Osteocyte (in vitro differentiated cells): ENCODE data around the gene FUT8. TPM values are rescaled to one million over a fixed set of nuclear protein-coding genes. Genes with fewer than 3 reads are reported as not detected.

Source experiments
- DNase-seq: peaks from one replicate; pipeline ENCODE4 v3.0.0; 2021; ENCODE audit warnings: mixed read lengths; ENCODE audit not compliant: unreplicated experiment; ENCODE audit errors: extremely low spot score
- H3K27ac Mint-ChIP-seq: one replicate; pipeline ENCODE4 v1.8.0; 2021; ENCODE audit warnings: mild to moderate bottlenecking, mixed read lengths; ENCODE audit not compliant: unreplicated experiment
- H3K27me3 Mint-ChIP-seq: one replicate; pipeline ENCODE4 v1.8.0; 2021; ENCODE audit warnings: mixed read lengths; ENCODE audit not compliant: unreplicated experiment
- H3K36me3 Mint-ChIP-seq: one replicate; pipeline ENCODE4 v1.8.0; 2021; ENCODE audit warnings: mixed read lengths; ENCODE audit not compliant: unreplicated experiment
- H3K4me1 Mint-ChIP-seq: one replicate; pipeline ENCODE4 v1.8.0; 2021; ENCODE audit warnings: mixed read lengths; ENCODE audit not compliant: unreplicated experiment
- H3K4me3 Mint-ChIP-seq: one replicate; pipeline ENCODE4 v1.8.0; 2021; ENCODE audit warnings: mild to moderate bottlenecking, moderate library complexity, mixed read lengths; ENCODE audit not compliant: unreplicated experiment
- H3K9me3 Mint-ChIP-seq: one replicate; pipeline ENCODE4 v1.8.0; 2021; ENCODE audit warnings: mixed read lengths; ENCODE audit not compliant: unreplicated experiment
- total RNA-seq: library from RNA; stranded (reverse); gene quantifications from 2 replicates; pipeline ENCODE4 v1.2.1, GENCODE V29; 2021
- TF ChIP-seq, protein P1 (sequence below): fragments of 200-600 bp; sonication (generic); IDR thresholded peaks from 2 replicates; pipeline ENCODE4 v1.5.0; 2021; ENCODE audit warnings: antibody characterized with exemption, mild to moderate bottlenecking, moderate library complexity

Gene FUT8
- total RNA-seq, 1 donor from 2014 or later: 35.5 TPM

DNA sequence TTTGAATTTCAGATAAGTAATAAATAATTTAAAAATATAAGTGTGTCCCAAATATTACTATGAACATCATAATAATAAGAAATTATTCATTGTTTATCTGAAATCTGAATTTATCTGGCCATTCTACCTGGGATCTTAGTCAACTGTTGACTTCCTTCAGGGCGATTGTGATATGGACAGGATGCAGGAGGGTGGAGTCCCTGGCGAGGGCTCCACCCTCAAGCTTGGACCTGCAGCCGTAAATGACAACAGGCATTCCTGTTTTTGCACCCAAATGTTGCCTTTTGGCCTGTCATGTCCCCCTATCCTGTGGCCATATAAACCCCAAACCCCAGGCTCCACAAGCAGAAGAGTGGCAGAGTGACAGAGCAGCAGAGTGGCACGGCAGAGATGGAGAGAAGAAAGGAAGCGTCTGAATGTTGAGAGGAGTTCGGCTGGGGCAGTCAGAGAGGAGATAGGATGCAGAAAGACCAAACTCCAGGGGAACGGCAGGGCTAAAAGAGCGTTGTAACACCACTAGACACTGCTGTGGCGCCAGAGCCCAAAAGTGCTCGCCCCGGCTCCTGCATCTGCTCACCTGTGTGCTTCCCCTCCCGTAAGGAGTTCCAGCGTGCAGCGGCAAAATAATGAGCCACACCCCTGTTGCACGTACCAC, 39.4 kb upstream of the FUT8 start:
- no peaks in the 10 kb centered on the region for H3K36me3 Mint-ChIP-seq
- peaks cover 9% of the 10 kb centered on the region for H3K27me3 Mint-ChIP-seq
- H3K27ac Mint-ChIP-seq: no peak overlapping the region
- no peak for DNase-seq
- TF ChIP-seq, protein P1, sequence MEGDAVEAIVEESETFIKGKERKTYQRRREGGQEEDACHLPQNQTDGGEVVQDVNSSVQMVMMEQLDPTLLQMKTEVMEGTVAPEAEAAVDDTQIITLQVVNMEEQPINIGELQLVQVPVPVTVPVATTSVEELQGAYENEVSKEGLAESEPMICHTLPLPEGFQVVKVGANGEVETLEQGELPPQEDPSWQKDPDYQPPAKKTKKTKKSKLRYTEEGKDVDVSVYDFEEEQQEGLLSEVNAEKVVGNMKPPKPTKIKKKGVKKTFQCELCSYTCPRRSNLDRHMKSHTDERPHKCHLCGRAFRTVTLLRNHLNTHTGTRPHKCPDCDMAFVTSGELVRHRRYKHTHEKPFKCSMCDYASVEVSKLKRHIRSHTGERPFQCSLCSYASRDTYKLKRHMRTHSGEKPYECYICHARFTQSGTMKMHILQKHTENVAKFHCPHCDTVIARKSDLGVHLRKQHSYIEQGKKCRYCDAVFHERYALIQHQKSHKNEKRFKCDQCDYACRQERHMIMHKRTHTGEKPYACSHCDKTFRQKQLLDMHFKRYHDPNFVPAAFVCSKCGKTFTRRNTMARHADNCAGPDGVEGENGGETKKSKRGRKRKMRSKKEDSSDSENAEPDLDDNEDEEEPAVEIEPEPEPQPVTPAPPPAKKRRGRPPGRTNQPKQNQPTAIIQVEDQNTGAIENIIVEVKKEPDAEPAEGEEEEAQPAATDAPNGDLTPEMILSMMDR: no peak
- peaks cover 3% of the 10 kb centered on the region for H3K4me1 Mint-ChIP-seq
- no peak overlapping the region for H3K4me3 Mint-ChIP-seq
- no peaks in the 10 kb centered on the region for H3K9me3 Mint-ChIP-seq

DNA sequence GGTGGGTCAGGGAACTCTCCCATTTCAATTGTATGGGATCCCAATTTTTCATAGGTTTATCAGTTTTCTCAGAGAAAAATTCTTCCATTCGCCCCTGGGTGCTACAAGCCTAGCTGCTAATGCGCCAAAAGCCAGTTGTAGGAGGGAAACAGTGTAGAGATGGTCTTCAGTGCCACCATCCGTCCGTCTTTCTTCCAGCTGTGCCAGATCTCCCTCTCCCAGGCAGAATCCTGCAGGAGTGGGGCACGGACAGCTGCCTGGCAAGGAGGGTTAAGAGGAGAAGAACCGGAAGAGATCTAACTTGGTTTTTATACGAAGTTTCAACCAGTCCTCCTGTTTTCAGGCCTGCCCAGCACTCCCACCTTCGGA, 38.9 kb upstream of the FUT8 start:
- Mint-ChIP-seq H3K9me3 (no peaks in the 10 kb centered on the region), H3K4me3 (no peak overlapping the region), H3K4me1 (peaks cover 3% of the 10 kb centered on the region), H3K27ac (no peak overlapping the region), H3K36me3 (no peaks in the 10 kb centered on the region), H3K27me3 (peaks cover 11% of the 10 kb centered on the region)
- TF ChIP-seq, protein P1: no peak
- DNase-seq: no peak

DNA sequence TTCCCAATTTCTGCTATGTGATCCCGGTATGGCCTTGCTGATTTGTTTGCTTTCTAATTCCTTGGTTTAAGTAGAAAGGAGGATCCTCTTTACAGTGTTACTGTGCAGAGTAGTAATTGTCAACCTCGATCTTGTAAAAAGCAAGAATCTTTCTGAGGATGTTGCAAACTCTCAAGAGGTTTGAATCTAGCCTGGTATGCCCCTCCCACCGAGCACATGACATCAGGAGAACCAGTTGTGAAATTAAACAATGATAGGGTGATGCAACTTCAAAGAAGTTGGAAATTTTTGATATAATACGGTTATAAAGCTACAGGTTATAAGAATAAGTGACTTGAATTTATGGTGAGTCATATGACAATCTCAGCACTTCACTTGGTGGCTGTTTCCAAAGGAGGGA, 35.0 kb upstream of the FUT8 start:
- no peaks in the 10 kb centered on the region for H3K36me3 Mint-ChIP-seq
- no peaks in the 10 kb centered on the region for H3K4me1 Mint-ChIP-seq

DNA sequence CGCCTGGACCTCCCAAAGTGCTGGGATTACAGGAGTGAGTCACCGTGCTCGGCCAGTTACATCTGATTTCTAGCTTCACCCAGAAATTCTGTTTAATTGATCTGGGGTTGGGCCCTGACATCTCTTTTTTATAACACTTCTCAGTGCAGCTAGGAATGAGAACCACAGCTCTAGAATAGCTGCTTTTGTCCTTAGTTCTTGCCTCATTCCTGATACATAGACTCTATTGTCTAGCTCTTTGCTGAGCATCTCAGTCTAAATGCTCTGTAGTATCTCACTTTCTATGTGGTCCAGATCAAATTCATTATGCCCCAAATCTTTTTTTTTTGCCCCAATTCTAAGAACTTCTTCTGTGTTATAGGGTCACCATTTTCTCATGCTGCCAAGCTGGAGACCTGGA, 29.9 kb upstream of the FUT8 start:
- DNase-seq: no peak
- Mint-ChIP-seq H3K4me1 (no peaks in the 10 kb centered on the region), H3K27me3 (peaks cover 17% of the 10 kb centered on the region), H3K9me3 (no peaks in the 10 kb centered on the region), H3K27ac (no peak overlapping the region), H3K36me3 (no peaks in the 10 kb centered on the region), H3K4me3 (no peak overlapping the region)
- TF ChIP-seq, protein P1: no peak

More for the DNA sequence above, 35.0 kb upstream of the FUT8 start:
- Mint-ChIP-seq H3K9me3 (no peaks in the 10 kb centered on the region), H3K27ac (no peak overlapping the region), H3K27me3 (peaks cover 18% of the 10 kb centered on the region), H3K4me3 (no peak overlapping the region)
- TF ChIP-seq, protein P1: no peak
- DNase-seq: no peak

GRCh38 chr14:65387171-65387570, 25.4 kb upstream of the FUT8 start:
- H3K36me3 Mint-ChIP-seq: no peaks in the 10 kb centered on the region

More at GRCh38 chr14:65387171-65387570, 25.4 kb upstream of the FUT8 start:
- no peak for DNase-seq
- Mint-ChIP-seq H3K4me3 (no peak overlapping the region), H3K9me3 (no peaks in the 10 kb centered on the region), H3K27me3 (peaks cover 5% of the 10 kb centered on the region), H3K27ac (no peak overlapping the region), H3K4me1 (no peaks in the 10 kb centered on the region)
- TF ChIP-seq, protein P1: no peak
